Frontal cortex (tissue), 4 donors: ENCODE results near the gene PKNOX2. TPM values are rescaled to one million over a fixed set of nuclear protein-coding genes. Genes with fewer than 3 reads are reported as not detected.
"Not testable (repeated sequence)": the region's sequence is repeated elsewhere in the genome, so short reads cannot be mapped to it uniquely, and the experiment has no call there.

ENCODE experiments used
- DNase-seq, 2 donors: peaks; one replicate each; pipeline ENCODE4 v3.0.0; 2012; ENCODE audit warnings: low spot score in 2 of 2
- FAIRE-seq: peaks from 2 replicates; lab custom pipeline; 2012; peaks lifted over from hg19 to GRCh38; lab: Jason Lieb, UNC
- total RNA-seq: library from RNA; depleted of rRNA; stranded (reverse); fragments of >200 nt; gene quantifications from one replicate; pipeline ENCODE4 v1.2.3, GENCODE V29; 2014
- donor health status: control.
- donor health status: control.
- donor health status: control.

The PKNOX2 gene
- total RNA-seq, 1 donor from 2014 or later = 4.9 TPM

DNA sequence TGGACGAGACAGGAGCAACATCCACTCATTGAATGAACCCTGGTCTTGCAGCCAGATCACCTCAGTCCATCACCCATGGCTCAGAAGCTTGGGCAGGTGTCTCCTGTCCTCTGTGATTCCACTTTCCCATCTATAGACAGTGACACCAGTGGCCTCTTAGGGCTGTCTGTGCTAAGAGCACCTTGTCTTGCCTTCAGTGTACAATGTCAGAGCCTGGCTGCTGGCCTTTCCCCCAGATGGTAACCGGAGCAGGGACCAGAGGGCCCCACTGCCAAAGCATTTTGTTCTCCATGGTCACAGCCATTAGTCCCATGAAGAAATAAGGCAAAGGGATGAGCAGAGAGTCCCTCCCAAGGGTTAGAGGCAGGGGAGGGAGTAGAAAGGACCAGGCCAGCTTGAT lies 35.4 kb downstream of the PKNOX2 start:
- DNase-seq (no peak), FAIRE-seq (no peak)

GRCh38 chr11:125200441-125200840 lies 35.9 kb downstream of the PKNOX2 start:
- DNase-seq (no peak), FAIRE-seq (no peak)

- FAIRE-seq (no peak), DNase-seq (no peak)
These were observed 37.1 kb downstream of the PKNOX2 start for GRCh38 chr11:125201525-125202141.

GRCh38 chr11:125202362-125202880 lies 37.9 kb downstream of the PKNOX2 start:
- no peak for FAIRE-seq
- DNase-seq = no peak

GRCh38 chr11:125202977-125203376 lies 38.4 kb downstream of the PKNOX2 start:
- no peak for FAIRE-seq
- DNase-seq = no peak

- DNase-seq (no peak), FAIRE-seq (no peak)
These were observed 43.4 kb downstream of the PKNOX2 start for GRCh38 chr11:125207866-125208425.

DNA sequence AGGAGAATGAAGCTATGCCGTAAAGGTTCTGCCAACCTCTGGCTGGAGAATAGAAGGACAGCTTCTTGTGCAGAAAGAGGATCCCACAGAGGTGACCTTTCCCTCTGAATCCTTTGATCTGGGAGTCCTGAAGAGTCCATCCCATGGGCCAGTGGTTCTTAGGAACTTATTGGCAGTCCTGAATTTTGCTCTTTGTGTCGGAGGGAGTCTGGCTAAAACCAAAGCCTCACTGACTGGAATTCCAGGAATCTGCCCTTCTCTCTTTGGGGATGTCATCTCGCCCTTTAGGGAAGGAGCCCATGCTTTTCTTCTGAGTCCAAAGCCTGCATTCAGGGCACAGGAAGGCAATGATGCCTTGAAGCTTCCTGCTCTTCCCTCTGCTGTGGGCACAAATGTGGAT lies 45.5 kb downstream of the PKNOX2 start:
- no peak for FAIRE-seq

DNA sequence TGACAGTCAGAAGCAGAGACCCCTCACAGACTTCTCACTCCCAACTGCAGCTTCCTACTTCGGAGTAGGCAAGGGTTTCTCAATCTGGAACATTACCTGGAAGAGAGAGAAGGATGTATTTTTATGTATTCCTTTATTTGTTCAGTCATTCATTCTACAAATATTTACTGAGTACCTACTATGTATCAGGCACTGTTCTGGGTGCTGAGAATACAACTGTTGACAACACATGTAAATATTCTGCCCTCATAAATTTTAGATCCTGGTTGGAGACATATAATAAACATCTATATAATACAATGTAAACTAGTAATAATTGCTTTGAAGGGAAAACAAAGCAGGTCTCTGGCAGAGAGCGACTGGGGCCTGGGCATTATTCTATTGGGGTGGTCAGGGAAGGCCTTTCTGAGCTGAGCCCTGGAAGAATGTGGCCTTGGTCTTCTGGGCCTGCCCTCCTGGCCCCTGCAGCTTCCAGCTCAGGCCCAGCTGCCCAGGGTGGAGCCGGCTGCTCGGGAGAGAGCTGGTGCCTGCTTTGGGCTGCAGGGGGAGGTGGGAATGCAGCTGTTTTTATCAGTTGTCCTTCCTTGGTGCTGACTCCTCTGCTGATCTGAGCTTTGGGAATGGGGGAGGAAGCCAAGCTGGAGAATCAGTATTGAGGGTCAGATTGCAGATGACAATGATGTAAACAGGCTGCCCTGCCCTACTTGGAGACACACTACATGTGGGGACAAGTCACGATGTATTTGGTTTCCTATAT lies 46.8 kb downstream of the PKNOX2 start:
- DNase-seq (no peak), FAIRE-seq (no peak)

More for the DNA sequence above, 45.5 kb downstream of the PKNOX2 start:
- DNase-seq = no peak

DNA sequence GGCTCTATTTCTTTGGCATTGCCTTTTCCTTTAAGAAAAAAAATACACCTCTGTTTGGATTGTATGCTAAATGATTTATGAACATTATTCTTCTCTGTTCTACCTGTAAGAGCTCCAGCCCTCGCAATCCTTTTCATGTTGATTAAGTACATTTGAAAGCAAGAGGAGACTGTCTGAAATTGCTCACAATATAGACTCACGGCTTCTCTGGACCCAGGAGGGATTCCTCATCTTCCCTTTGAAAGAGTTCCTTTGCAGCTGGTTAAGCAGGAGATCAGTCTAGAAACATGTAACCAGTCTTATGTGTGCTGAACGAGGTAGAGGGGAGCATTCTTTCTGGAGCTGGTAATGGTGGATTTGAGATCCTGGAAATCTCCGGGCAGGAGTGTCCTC lies 47.4 kb downstream of the PKNOX2 start:
- no peak for DNase-seq
- FAIRE-seq = no peak

- FAIRE-seq = no peak
- DNase-seq = no peak
These were observed 50.3 kb downstream of the PKNOX2 start for GRCh38 chr11:125214601-125215565.

- FAIRE-seq (no peak), DNase-seq (no peak)
These were observed 51.4 kb downstream of the PKNOX2 start for GRCh38 chr11:125215976-125216375.

- FAIRE-seq = no peak
- no peak for DNase-seq
These were observed 53.8 kb downstream of the PKNOX2 start for GRCh38 chr11:125218336-125218735.

GRCh38 chr11:125221461-125221860 lies 56.9 kb downstream of the PKNOX2 start:
- no peak for FAIRE-seq

DNA sequence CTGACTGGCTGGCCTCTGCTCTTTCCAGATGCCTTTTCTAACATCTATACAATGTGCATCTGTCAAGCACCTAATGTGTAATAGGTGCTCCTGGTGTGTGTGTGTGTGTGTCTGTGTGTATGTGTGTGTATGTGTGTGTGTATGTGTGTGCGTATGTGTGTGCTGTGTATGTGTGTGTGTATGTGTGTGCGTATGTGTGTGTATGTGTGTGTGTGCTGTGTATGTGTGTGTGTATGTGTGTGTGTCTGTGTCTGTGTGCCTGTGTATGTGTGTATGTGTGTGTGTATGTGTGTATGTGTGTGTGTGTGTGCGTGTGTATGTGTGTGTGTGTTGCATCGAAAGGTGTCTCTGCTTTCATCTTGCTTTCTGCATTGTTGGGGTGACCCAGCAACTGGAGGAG lies 57.9 kb downstream of the PKNOX2 start:
- DNase-seq (no peak), FAIRE-seq (no peak)

More at GRCh38 chr11:125221461-125221860, 56.9 kb downstream of the PKNOX2 start:
- no peak for DNase-seq

GRCh38 chr11:125223161-125223560 lies 58.6 kb downstream of the PKNOX2 start:
- not testable (repeated sequence) for FAIRE-seq, DNase-seq

GRCh38 chr11:125223901-125224361 lies 59.4 kb downstream of the PKNOX2 start:
- DNase-seq = no peak
- FAIRE-seq = no peak

- FAIRE-seq (no peak), DNase-seq (no peak)
These were observed 60.0 kb downstream of the PKNOX2 start for GRCh38 chr11:125224391-125225021.

- DNase-seq = no peak
- no peak for FAIRE-seq
These were observed 60.9 kb downstream of the PKNOX2 start for GRCh38 chr11:125225401-125225800.

GRCh38 chr11:125226031-125226430 lies 61.5 kb downstream of the PKNOX2 start:
- DNase-seq (no peak), FAIRE-seq (no peak)
